CD4-positive, alpha-beta T cell treated with Interferon gamma for 1 hour (primary cell): Measurements from ENCODE around the gene TLR3.

Source experiments
- DNase-seq: peaks from one replicate; pipeline ENCODE4 v3.0.0-alpha.2; 2020

Gene TLR3

DNA sequence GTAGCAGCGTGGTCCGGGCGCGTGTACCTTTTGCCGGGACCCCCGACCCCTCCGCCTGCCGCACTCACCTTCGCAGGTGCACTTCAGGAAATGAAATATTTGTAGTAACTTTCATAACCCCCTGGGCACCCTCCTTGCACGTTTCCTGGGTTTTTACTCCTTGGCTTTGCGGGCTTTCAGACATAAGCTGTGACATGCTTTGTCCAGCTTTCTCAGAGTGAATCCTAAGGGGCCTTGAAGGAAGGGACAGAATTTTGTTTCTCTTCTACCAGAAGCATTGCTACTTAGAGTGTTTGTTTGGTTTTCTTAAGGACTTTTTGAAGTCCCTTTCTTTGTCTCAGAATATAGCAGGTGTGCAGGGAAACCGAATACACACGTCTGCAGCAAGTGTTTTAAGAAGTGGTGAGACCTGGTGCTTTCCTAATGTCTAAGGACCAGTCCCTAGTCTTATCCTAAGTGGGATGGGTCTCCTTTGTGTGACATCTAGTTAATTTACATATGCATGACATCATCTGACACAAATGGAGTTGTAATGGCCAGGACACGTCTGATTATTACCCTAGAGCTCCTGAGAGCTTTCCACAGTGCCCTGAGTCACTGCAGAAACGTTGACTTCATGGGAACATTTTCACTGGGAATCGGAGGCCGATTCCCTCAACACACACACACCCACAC is 36.8 kb downstream of the TLR3 start:
- DNase-seq, result no peak

DNA sequence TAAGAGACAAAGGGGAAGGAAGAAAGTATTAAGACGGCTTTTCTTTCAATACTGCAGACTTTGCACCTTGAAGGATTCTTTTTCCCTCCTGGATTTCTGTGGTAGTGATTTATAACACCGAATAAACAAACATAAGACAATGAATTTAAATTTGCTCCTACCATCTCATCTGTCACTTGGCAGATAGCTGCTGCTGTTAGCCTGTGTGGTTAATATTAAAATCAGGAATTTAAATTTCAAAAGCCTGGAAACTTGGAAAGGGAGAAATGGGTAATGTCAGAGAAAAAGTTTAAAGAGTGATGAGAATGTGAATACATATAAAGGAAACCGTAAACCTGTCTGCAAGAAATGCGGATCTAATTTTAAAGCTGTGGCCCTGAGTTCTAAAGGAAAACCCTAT is 39.0 kb downstream of the TLR3 start:
- no peak for DNase-seq

DNA sequence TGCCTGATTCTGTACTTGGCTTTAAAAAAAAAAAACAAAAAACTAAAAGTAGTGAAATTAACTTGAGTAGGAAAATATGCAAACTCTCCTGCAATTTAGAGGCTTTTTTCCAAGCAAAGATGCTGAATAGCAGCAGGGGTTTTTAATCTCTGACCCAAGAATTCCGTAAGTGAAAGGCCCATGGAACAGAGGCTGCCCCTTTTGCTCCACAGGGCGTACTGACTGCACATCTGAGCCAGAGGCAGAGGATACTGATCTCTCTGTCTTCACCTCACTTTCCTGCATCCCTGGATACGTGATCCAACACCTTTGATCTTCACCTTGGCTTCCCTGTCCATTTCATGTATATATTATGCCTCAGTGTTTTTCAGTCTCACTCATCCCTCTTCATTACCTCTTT is 39.4 kb downstream of the TLR3 start:
- DNase-seq, result no peak

DNA sequence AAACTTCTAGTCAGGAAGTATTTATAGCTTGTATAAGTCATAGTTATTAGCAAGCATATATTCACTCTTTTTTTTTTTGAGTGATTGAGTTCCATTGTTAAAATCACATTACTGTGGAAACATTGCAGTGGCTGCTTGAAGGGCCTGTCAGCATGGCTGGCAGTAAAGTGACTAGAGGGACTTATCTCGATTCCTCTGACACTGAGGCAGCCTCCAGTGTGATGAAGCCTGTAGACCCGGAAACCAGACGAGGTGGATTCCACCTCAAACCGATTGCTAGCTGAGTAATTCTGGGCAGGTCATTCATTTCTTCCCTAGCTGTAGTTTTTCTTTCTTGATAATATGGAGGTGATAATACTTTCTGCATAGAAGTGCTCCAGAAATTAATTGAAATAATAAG is 40.3 kb downstream of the TLR3 start:
- DNase-seq, result no peak

DNA sequence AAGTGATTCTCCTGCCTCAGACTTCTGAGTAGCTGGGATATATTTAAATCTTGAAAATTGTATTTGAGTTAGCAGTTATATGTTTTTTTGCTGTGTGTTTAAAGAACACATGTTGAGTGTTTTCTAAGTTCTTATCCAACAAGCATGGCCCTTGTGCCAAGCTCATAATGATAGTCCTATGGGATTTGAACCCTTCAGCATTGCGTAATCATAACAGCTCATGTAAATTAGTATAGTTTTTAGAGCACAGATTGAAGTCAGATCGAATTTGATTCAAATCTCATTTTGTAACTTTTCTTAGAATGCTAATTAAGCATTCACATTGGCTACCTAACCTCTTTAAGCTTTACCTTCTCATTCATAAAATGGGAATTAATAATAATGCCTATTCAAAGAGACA is 47.7 kb downstream of the TLR3 start:
- DNase-seq, result no peak

DNA sequence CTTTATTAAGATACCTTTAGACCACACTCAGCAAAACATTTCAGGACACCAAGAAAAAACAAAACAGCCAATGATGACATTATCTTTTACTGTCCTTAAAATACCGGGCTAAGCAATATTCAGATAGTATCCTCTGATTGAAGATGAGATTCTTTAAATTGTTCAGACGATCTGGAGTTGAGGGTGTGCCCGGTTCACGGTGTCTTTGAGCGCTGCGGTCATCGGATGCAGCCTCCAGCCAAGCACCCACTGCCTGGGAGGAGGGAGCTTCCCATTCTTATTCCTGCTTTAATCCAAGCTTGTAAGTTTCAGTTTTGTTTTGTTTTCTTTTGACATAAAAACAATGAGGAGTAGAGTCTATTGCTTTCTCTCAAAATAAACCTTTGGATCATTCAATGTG is 49.6 kb downstream of the TLR3 start:
- no peak for DNase-seq

DNA sequence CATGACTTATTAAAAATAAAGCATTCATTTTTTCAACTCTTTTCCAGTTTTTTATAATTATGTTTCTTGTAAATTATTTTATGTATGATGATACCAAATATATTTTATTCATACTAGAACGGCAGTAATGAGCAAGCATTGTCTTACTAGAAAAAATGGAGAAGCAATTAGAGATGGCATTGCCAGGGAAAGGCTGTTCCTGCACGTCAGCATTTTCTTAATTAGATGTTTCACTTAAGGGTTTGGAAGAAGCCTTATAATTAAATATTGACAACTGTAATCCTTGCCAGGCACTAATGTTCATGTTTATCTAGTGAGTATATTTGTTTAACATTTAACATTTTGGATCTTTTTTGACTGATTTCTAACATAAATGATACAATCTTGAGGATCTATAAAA is 52.1 kb downstream of the TLR3 start:
- no peak for DNase-seq

DNA sequence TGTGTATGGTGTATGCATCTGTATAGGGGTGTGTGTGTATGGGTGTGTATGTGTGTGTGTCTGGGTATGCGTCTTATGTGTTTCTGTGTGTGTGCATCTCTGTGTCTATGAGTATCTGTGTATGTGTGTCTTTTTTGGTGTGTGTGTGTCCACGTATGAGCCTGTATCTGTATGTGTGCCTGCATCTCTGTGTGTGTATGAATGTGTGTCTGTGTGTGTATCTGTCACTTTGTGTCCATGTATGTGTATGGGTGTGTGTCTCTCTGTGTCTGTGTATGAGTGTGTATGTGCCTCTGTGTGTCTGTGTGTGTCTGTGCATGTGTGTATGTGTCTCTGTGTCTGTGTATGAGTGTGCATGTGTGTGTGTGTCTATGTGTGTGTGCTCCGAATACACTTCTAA is 59.9 kb downstream of the TLR3 start:
- DNase-seq, result no peak

DNA sequence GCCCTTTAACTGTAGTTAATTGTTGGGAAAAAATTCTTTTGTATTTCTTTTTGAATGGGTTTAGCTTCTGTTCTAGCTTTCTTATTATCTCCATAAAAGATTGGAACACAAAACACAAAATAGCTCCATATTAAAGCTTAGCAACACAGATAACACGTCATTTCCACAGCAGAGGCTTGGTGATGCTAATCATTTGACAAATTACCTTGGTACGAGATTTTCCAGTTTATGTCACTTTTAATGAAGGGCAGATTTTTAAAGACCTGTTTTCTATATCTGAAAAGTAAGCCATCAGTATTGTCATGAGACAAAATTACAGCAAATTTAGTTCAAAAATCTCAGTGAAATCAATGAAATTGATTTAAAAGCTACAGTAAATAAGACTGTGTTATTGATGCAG is 63.0 kb downstream of the TLR3 start:
- DNase-seq, result no peak

DNA sequence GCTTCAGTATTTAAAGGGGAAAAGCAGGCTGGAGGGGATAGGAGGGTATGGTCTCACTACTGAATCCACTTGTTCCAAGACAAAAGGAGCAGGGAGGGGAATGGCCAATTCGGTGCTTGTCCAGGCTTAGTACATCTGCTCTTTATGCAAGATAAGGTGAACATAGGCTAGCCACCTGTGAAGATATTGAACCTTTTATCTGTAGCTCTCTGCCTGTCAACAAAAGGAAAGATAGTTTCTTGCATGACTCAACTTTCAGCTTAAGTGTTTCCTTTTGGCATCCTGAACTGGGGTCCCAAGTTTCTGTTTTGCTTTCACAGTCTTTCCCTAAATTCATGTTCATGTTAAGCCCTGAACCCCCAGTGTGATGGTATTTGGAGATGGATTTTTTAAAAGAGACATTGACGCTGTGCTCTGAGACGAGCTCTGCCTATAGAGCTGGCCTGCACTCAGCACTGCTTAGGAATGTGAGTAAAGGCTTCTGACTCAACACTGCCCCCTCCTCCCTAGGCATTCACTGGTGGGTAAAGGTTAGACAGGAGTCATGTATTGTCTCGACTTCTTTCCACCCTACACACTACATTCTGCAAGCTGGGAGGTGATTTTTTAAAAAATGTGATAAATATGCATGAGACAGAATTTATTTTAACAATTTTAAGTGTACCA is 63.8 kb downstream of the TLR3 start:
- no peak for DNase-seq

DNA sequence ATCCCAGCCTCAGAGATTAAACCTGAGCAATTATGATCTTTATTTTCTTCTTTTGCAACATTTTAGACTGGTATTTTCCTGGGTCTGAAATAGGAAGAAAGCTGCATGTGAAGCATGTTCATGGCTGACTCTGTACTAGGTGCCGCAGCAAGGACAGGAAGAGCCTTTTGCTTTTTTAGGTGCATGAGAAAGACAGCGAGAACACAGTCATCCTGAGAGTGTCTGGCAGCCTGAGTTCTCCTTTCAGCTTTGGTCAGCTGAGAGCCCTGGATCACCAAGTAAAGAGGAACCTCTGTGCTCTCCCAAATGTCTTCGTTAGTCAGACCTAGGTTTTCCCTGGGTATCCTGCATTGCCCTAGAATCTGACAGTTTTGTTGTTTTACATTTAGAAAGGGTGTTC is 65.3 kb downstream of the TLR3 start:
- no peak for DNase-seq

DNA sequence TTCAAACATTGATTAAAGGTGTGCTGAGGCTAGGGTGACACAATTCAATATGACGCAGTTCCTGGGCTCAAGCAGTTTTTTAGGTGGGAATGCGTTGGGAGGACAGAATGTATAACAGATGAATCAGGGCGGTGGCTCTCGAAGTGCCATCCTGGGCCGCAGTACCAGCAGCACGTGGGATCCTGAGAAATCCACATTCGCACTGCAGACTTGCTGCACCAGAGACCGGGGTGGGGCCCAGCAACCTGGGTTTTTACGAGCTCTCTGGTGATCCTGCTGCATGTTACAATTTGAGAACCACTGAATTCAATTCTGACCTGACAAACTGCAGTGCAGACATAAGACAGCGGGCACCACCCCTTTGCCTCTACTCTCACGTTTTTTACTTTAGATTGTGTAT is 65.9 kb downstream of the TLR3 start:
- DNase-seq, result no peak

DNA sequence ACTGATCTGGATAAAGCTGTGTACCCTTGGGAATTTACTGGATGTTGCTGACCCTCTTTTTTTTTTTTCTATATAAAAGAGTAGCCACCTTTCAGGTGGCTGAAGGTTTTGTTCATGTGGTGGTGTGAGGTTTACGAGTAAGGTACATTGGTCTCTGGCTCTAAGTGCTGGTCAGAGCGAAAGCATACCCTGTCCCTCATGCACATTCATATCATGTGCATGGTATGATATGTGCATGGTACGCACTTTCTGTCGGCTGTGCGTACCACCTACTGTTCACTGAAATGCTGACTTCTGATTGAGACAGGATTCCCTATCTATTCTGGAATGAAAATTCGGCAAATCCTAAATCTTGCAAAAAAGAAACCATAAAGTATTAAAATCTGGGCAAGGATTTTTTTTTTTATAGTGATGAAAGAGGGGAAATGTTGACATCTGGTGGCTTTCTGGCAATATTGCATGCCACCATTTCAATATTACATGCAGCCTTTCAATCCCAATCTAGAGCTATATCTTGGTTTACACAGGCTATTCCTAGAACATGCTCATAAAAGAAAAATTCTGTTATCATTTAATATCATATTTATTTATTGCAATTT is 68.3 kb downstream of the TLR3 start:
- DNase-seq, result no peak
